ENCODE results near the gene INCENP. TPM values are rescaled to one million over a fixed set of nuclear protein-coding genes. Genes with fewer than 3 reads are reported as not detected.

The INCENP gene
- total RNA-seq, 2 experiments from 2014 or later: 103 to 183 TPM

DNA sequence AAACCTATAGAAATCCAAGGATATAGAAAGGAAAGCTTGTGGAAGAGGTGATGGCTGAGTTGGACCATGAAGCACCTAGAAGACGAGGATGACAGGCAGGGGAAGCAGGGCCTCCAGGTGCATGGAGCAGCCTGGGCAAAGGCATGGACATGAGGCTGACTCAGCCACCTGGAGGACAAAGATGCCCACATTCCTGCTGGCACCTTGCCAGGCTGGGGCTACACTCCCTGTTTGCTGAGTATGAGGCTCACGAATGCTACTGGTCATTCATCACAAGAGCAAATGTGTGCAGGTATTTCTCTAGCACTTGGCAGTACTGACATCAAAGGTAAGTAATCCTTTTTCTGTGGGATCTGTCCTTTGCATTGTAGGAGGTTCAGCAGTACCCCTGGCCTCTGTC lies 77.6 kb downstream of the INCENP start:
- Histone ChIP-seq H4K20me1 (ENCODE audit: insufficient read depth, low read length) (no peaks in the 10 kb centered on the region), H3K4me3 (ENCODE audit: low read depth, low read length, poor library complexity, severe bottlenecking) (no peak overlapping the region), H3K4me2 (ENCODE audit: low read length) (no peak overlapping the region), H3K9me3 (ENCODE audit: low read length) (no peaks in the 10 kb centered on the region), H3K9me2 (ENCODE audit: insufficient read depth, low read length) (no peaks in the 10 kb centered on the region), H3K27ac (ENCODE audit: low read depth, low read length, poor library complexity, severe bottlenecking) (no peak overlapping the region), H3K79me2 (ENCODE audit: insufficient read depth, low read depth, low read length) (no peaks in the 10 kb centered on the region), H2AFZ (ENCODE audit: low read length) (no peak overlapping the region), H3K36me3 (ENCODE audit: insufficient read depth, low read length) (no peaks in the 10 kb centered on the region), H3K4me1 (ENCODE audit: insufficient read depth, low read length, poor library complexity, severe bottlenecking) (peaks cover 27% of the 10 kb centered on the region)
- DNase-seq (ENCODE audit: low spot score): no peak
- POLR2A ChIA-PET: no interaction called here
- no peak for TF ChIP-seq EZH2phosphoT487 (IDR thresholded peaks at IDR 0.05; ENCODE audit: borderline replicate concordance, low read depth, low read length)
- TF ChIP-seq, protein P1, sequence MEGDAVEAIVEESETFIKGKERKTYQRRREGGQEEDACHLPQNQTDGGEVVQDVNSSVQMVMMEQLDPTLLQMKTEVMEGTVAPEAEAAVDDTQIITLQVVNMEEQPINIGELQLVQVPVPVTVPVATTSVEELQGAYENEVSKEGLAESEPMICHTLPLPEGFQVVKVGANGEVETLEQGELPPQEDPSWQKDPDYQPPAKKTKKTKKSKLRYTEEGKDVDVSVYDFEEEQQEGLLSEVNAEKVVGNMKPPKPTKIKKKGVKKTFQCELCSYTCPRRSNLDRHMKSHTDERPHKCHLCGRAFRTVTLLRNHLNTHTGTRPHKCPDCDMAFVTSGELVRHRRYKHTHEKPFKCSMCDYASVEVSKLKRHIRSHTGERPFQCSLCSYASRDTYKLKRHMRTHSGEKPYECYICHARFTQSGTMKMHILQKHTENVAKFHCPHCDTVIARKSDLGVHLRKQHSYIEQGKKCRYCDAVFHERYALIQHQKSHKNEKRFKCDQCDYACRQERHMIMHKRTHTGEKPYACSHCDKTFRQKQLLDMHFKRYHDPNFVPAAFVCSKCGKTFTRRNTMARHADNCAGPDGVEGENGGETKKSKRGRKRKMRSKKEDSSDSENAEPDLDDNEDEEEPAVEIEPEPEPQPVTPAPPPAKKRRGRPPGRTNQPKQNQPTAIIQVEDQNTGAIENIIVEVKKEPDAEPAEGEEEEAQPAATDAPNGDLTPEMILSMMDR (conservative IDR thresholded peaks at IDR 0.05; ENCODE audit: low read length): no peak
- CTCF ChIA-PET (ENCODE audit: unreplicated experiment): no interaction called here
- intact Hi-C loops (cut with micrococcal nuclease; ENCODE audit: unreplicated experiment): no loop called here
- BruUV-seq (replicated peaks): no TSS peak

Other genes with a start within 250 kb of the INCENP start
- 168 and 191 TPM in 2 replicates for gene FADS3, start 232.5 kb upstream of the INCENP start, total RNA-seq (2014; rRNA removed; shearing (Covaris generic))
- gene FADS3, start 232.5 kb upstream of the INCENP start, total RNA-seq (2022): 103 and 143 TPM in 2 replicates
- gene RAB3IL1, start 206.4 kb upstream of the INCENP start, total RNA-seq (2014; rRNA removed; shearing (Covaris generic)): not detected in 2 replicates
- gene RAB3IL1, start 206.4 kb upstream of the INCENP start, total RNA-seq (2022): not detected in 2 replicates
- 1.5 and 3.1 TPM in 2 replicates for gene BEST1, start 173.7 kb upstream of the INCENP start, total RNA-seq (2014; rRNA removed; shearing (Covaris generic))
- gene BEST1, start 173.7 kb upstream of the INCENP start, total RNA-seq (2022): 1.9 and 3.3 TPM in 2 replicates
- 143 and 153 TPM in 2 replicates for gene FTH1, start 156.4 kb upstream of the INCENP start, total RNA-seq (2014; rRNA removed; shearing (Covaris generic))
- gene FTH1, start 156.4 kb upstream of the INCENP start, total RNA-seq (2022): 185 and 245 TPM in 2 replicates
- gene SCGB1D1, start 66.2 kb downstream of the INCENP start, total RNA-seq (2014; rRNA removed; shearing (Covaris generic)): not detected in 2 replicates
- gene SCGB1D1, start 66.2 kb downstream of the INCENP start, total RNA-seq (2022): not detected in 2 replicates
- not detected in 2 replicates for gene SCGB2A1, start 84.7 kb downstream of the INCENP start, total RNA-seq (2014; rRNA removed; shearing (Covaris generic))
- not detected in 2 replicates for gene SCGB2A1, start 84.7 kb downstream of the INCENP start, total RNA-seq (2022)
- not detected in 2 replicates for gene SCGB1D2, start 118.2 kb downstream of the INCENP start, total RNA-seq (2014; rRNA removed; shearing (Covaris generic))
- gene SCGB1D2, start 118.2 kb downstream of the INCENP start, total RNA-seq (2022): not detected in 2 replicates
- not detected in 2 replicates for gene SCGB2A2, start 146.1 kb downstream of the INCENP start, total RNA-seq (2014; rRNA removed; shearing (Covaris generic))
- gene SCGB2A2, start 146.1 kb downstream of the INCENP start, total RNA-seq (2022): not detected in 2 replicates
- gene SCGB1D4, start 175.1 kb downstream of the INCENP start, total RNA-seq (2014; rRNA removed; shearing (Covaris generic)): not detected in 2 replicates
- not detected in 2 replicates for gene SCGB1D4, start 175.1 kb downstream of the INCENP start, total RNA-seq (2022)
- gene ASRGL1, start 213.4 kb downstream of the INCENP start, total RNA-seq (2014; rRNA removed; shearing (Covaris generic)): 9.2 and 15.9 TPM in 2 replicates
- 7.9 and 10.2 TPM in 2 replicates for gene ASRGL1, start 213.4 kb downstream of the INCENP start, total RNA-seq (2022)

Data from OCI-LY7 (cell line).